Endodermal cell (in vitro differentiated cells): Measurements from ENCODE around the gene TNS3. TPM values are rescaled to one million over a fixed set of nuclear protein-coding genes. Genes with fewer than 3 reads are reported as not detected.

Source experiments
- DNase-seq: peaks from one replicate; pipeline ENCODE4 v3.0.0-alpha.2; 2017
- H3K27ac ChIP-seq: 2 replicates; pipeline ENCODE4 v1.5.1; 2013; ENCODE audit warnings: mild to moderate bottlenecking, low read depth, low read length, moderate library complexity
- H3K27me3 ChIP-seq: 2 replicates; pipeline ENCODE4 v1.6.1; 2013; ENCODE audit warnings: mild to moderate bottlenecking, low read length, moderate library complexity; ENCODE audit not compliant: insufficient read depth, control insufficient read depth, poor library complexity, severe bottlenecking
- H3K36me3 ChIP-seq: 2 replicates; pipeline ENCODE4 v1.7.0; 2013; ENCODE audit warnings: mild to moderate bottlenecking, low read length, moderate library complexity; ENCODE audit not compliant: control insufficient read depth, insufficient read depth
- H3K4me1 ChIP-seq: one replicate; pipeline ENCODE4 v1.7.0; 2013; ENCODE audit warnings: low read length; ENCODE audit not compliant: control insufficient read depth, insufficient read depth
- H3K4me3 ChIP-seq: 2 replicates; pipeline ENCODE4 v1.5.1; 2013; ENCODE audit warnings: mild to moderate bottlenecking, low read length, moderate library complexity
- H3K9ac ChIP-seq: 2 replicates; pipeline ENCODE4 v1.6.1; 2013; ENCODE audit warnings: mild to moderate bottlenecking, low read length, moderate library complexity; ENCODE audit not compliant: poor library complexity, severe bottlenecking; ENCODE audit errors: extremely low read depth
- H3K9me3 ChIP-seq: 2 replicates; pipeline ENCODE4 v1.6.1; 2013; ENCODE audit warnings: mild to moderate bottlenecking, low read length, moderate library complexity; ENCODE audit not compliant: control insufficient read depth
- H3K27ac Mint-ChIP-seq: 2 replicates; pipeline ENCODE4 v1.8.0; 2020; ENCODE audit warnings: mixed read lengths
- H3K27me3 Mint-ChIP-seq: 2 replicates; pipeline ENCODE4 v1.8.0; 2021; ENCODE audit warnings: mild to moderate bottlenecking, mixed read lengths; ENCODE audit not compliant: insufficient read depth
- H3K36me3 Mint-ChIP-seq: 2 replicates; pipeline ENCODE4 v1.8.0; 2020; ENCODE audit warnings: low read depth, mixed read lengths
- H3K4me1 Mint-ChIP-seq: 2 replicates; pipeline ENCODE4 v1.8.0; 2020; ENCODE audit warnings: mixed read lengths
- H3K4me3 Mint-ChIP-seq: 2 replicates; pipeline ENCODE4 v1.8.0; 2020; ENCODE audit warnings: mild to moderate bottlenecking, moderate library complexity, mixed read lengths
- H3K9me3 Mint-ChIP-seq: 2 replicates; pipeline ENCODE4 v1.8.0; 2020; ENCODE audit warnings: mild to moderate bottlenecking, mixed read lengths
- CTCF ChIP-seq: fragments of 200-600 bp; sonication (generic); conservative IDR thresholded peaks from 2 replicates; pipeline ENCODE4 v1.5.0; 2021; ENCODE audit warnings: antibody characterized with exemption, mild to moderate bottlenecking
- WGBS, 2 experiments: methylation state at CpG; one replicate each; pipeline versions ENCODE4 v1.1.5 to v1.1.7; 2013; ENCODE audit warnings: missing lambda C conversion rate in 2 of 2, mixed read lengths in 1 of 2; ENCODE audit not compliant: insufficient coverage in 1 of 2, insufficient read length in 1 of 2; 5-methylcytosine and 5-hydroxymethylcytosine counted together
- total RNA-seq, 2 donors: library from RNA; stranded (reverse); fragmentation: NEBNext Ultra II Directional in 1 of 2; extraction: Animal tissue kit (Norgen Biotek cat#: 25700) in 1 of 2; gene quantifications; 2 replicates in 1 of 2; 3 replicates in 1 of 2; pipeline ENCODE4 v1.2.1, GENCODE V29; 2021

Gene TNS3
- total RNA-seq, 2 donors from 2014 or later, result 33.8 to 38.5 TPM

- 91 to 97% methylated on average over 4 to 13 of the region's 13 CpGs for WGBS, 2 experiments
- no peaks in the 10 kb centered on the region for H3K27me3 ChIP-seq
- H3K9ac ChIP-seq, result no peak overlapping the region
- peaks cover 5% of the 10 kb centered on the region for H3K36me3 ChIP-seq
- no peak for DNase-seq
- peaks cover 10% of the 10 kb centered on the region for H3K4me1 ChIP-seq
- H3K27ac ChIP-seq, result no peak overlapping the region
- Mint-ChIP-seq H3K27ac (no peak overlapping the region), H3K4me1 (peaks cover 21% of the 10 kb centered on the region), H3K27me3 (no peaks in the 10 kb centered on the region), H3K4me3 (no peak overlapping the region), H3K9me3 (no peaks in the 10 kb centered on the region), H3K36me3 (peaks cover 2% of the 10 kb centered on the region)
- TF ChIP-seq CTCF, result no peak
- H3K4me3 ChIP-seq, result no peak overlapping the region
- H3K9me3 ChIP-seq, result no peaks in the 10 kb centered on the region
These were observed 197.0 kb downstream of the TNS3 start for GRCh38 chr7:47384755-47385535.

GRCh38 chr7:47383696-47384445 lies 198.0 kb downstream of the TNS3 start:
- H3K9ac ChIP-seq, result no peak overlapping the region
- H3K9me3 ChIP-seq, result no peaks in the 10 kb centered on the region
- Mint-ChIP-seq H3K27me3 (no peaks in the 10 kb centered on the region), H3K27ac (no peak overlapping the region), H3K4me3 (no peak overlapping the region), H3K9me3 (no peaks in the 10 kb centered on the region), H3K36me3 (no peaks in the 10 kb centered on the region), H3K4me1 (peaks cover 27% of the 10 kb centered on the region)
- peaks cover 12% of the 10 kb centered on the region for H3K4me1 ChIP-seq
- peaks cover 5% of the 10 kb centered on the region for H3K36me3 ChIP-seq
- H3K27me3 ChIP-seq, result no peaks in the 10 kb centered on the region
- no peak for TF ChIP-seq CTCF
- DNase-seq, result no peak
- H3K4me3 ChIP-seq, result no peak overlapping the region
- 89 to 90% methylated on average over 7 to 10 of the region's 10 CpGs for WGBS, 2 experiments
- H3K27ac ChIP-seq, result no peak overlapping the region

GRCh38 chr7:47383072-47383471 lies 198.8 kb downstream of the TNS3 start:
- WGBS, 2 experiments, result 84 to 94% methylated on average over 8 of the region's 8 CpGs
- H3K36me3 Mint-ChIP-seq, result no peaks in the 10 kb centered on the region
- peak overlapping the region; percentile 5 for H3K27ac ChIP-seq
- H3K9me3 ChIP-seq, result no peaks in the 10 kb centered on the region
- no peak overlapping the region for H3K4me3 ChIP-seq
- peaks cover 12% of the 10 kb centered on the region for H3K4me1 ChIP-seq
- no peak overlapping the region for H3K9ac ChIP-seq
- no peak overlapping the region for H3K27ac Mint-ChIP-seq
- no peaks in the 10 kb centered on the region for H3K9me3 Mint-ChIP-seq
- H3K4me1 Mint-ChIP-seq, result peaks cover 35% of the 10 kb centered on the region
- H3K27me3 ChIP-seq, result no peaks in the 10 kb centered on the region
- DNase-seq, result no peak
- no peak for TF ChIP-seq CTCF
- H3K27me3 Mint-ChIP-seq, result no peaks in the 10 kb centered on the region
- H3K36me3 ChIP-seq, result peaks cover 4% of the 10 kb centered on the region
- H3K4me3 Mint-ChIP-seq, result no peak overlapping the region
